K562 (cell line): ENCODE measurements around the gene BCL2A1. TPM values are rescaled to one million over a fixed set of nuclear protein-coding genes. Genes with fewer than 3 reads are reported as not detected.

ENCODE experiments used
- ATAC-seq: fragments of 200-7000 bp; cut with Tn5 transposase; 3 replicates; pipeline ENCODE4 v1.9.1; 2020; ENCODE audit warnings: moderate library complexity
- BruUV-seq: library from RNA; stranded (reverse); fragments of 400-500 nt; replicated peaks from 2 replicates; lab custom pipeline; 2021; lab: Mats Ljungman, UMichigan
- CTCF ChIA-PET: fragments of 300-600 bp; formaldehyde crosslinking; extraction: SDS; loops from one replicate; lab custom pipeline; 2021; ENCODE audit warnings: low intra/inter-chr PET ratio; lab: Yijun Ruan, JAX
- POLR2A ChIA-PET: fragments of 300-600, 350-650 bp; sonication (Branson Sonifier 250); formaldehyde crosslinking; extraction: SDS; loops from one replicate; lab custom pipeline; 2021; ENCODE audit warnings: antibody characterized with exemption, inconsistent platforms; lab: Yijun Ruan, JAX
- DNase-seq, 4 experiments: peaks; one replicate each; pipeline versions ENCODE4 v3.0.0 to v3.0.0-alpha.2; 2011 to 2018; ENCODE audit warnings: low spot score in 3 of 4, mixed read lengths in 3 of 4; ENCODE audit errors: extremely low read depth in 1 of 4
- FAIRE-seq: peaks from 2 replicates; lab custom pipeline; 2011; peaks lifted over from hg19 to GRCh38; lab: Jason Lieb, UNC
- H2AFZ ChIP-seq: 2 replicates; pipeline ENCODE4 v1.6.0; 2011; ENCODE audit warnings: low read depth, low read length, control low read depth, inconsistent platforms
- H3K27ac ChIP-seq: fragments of 200-600 bp; 3 replicates; pipeline ENCODE4 v1.8.0; 2011; ENCODE audit warnings: low read depth, mild to moderate bottlenecking, control low read depth, inconsistent platforms, low read length, moderate library complexity, mixed read lengths; ENCODE audit errors: extremely low read depth
- H3K27me3 ChIP-seq, 2 experiments: fragments of 300-600 bp in 1 of 2; 2 replicates in 1 of 2; 3 replicates in 1 of 2; pipeline versions ENCODE4 v1.6.0 to v1.8.0; 2011; ENCODE audit warnings: inconsistent platforms in 2 of 2, low read length in 2 of 2, mild to moderate bottlenecking in 1 of 2, mixed read lengths in 1 of 2, moderate library complexity in 1 of 2; ENCODE audit not compliant: control insufficient read depth in 2 of 2, insufficient read depth in 2 of 2
- H3K36me3 ChIP-seq: fragments of 300-600 bp; 3 replicates; pipeline ENCODE4 v1.8.0; 2011; ENCODE audit warnings: mild to moderate bottlenecking, low read length, inconsistent platforms; ENCODE audit not compliant: control insufficient read depth, insufficient read depth
- H3K4me1 ChIP-seq, 2 experiments: fragments of 200-600 bp in 1 of 2; replicated peaks in 1 of 2; 2 replicates in 1 of 2; 3 replicates in 1 of 2; pipeline versions ENCODE4 v1.5.1 to v1.8.0; 2011; ENCODE audit warnings: inconsistent platforms in 2 of 2, low read length in 2 of 2, mild to moderate bottlenecking in 1 of 2, mixed read lengths in 1 of 2, moderate library complexity in 1 of 2; ENCODE audit not compliant: control insufficient read depth in 2 of 2, insufficient read depth in 2 of 2
- H3K4me2 ChIP-seq: 2 replicates; pipeline ENCODE4 v1.6.1; 2011; ENCODE audit warnings: low read length, control low read depth, inconsistent platforms, mixed read lengths; ENCODE audit not compliant: insufficient read depth
- H3K4me3 ChIP-seq: fragments of 200-600 bp; sonication (generic), shearing (Covaris generic); 2 replicates; pipeline ENCODE4 v1.5.1; 2016; ENCODE audit warnings: control low read depth, inconsistent platforms
- H3K79me2 ChIP-seq: fragments of 200-600 bp; 3 replicates; pipeline ENCODE4 v1.8.0; 2011; ENCODE audit warnings: low read length, inconsistent platforms; ENCODE audit not compliant: control insufficient read depth, insufficient read depth
- H3K9ac ChIP-seq, 2 experiments: 2 replicates each; pipeline versions ENCODE4 v1.6.0 to v1.6.1; 2011; ENCODE audit warnings: low read depth in 2 of 2, low read length in 2 of 2, control low read depth in 1 of 2, inconsistent platforms in 1 of 2, mild to moderate bottlenecking in 1 of 2, mixed read lengths in 1 of 2; ENCODE audit not compliant: insufficient read depth in 1 of 2
- H3K9me1 ChIP-seq: one replicate; pipeline ENCODE4 v1.6.0; 2011; ENCODE audit warnings: inconsistent platforms, mild to moderate bottlenecking, low read length, moderate library complexity; ENCODE audit not compliant: control insufficient read depth, insufficient read depth
- H3K9me3 ChIP-seq: replicated peaks from 2 replicates; pipeline ENCODE4 v1.5.1; 2011; ENCODE audit warnings: low read depth, low read length, inconsistent platforms; ENCODE audit not compliant: control insufficient read depth, insufficient read depth
- H4K20me1 ChIP-seq: replicated peaks from 2 replicates; pipeline ENCODE4 v1.6.1; 2011; ENCODE audit warnings: low read length, inconsistent platforms, mixed read lengths; ENCODE audit not compliant: control insufficient read depth, insufficient read depth
- ADNP ChIP-seq: fragments of 200-800 bp; sonication (Bioruptor generic); IDR thresholded peaks from 2 replicates; pipeline ENCODE4 v1.6.1; 2016; ENCODE audit warnings: missing genetic modification characterization, missing compliant biosample characterization
- C11orf30 ChIP-seq: fragments of 450-650 bp; IDR thresholded peaks from 2 replicates; pipeline ENCODE4 v1.6.1; 2016; ENCODE audit warnings: low read depth, mild to moderate bottlenecking
- CBX8 ChIP-seq: fragments of 200-600 bp; sonication (generic); IDR thresholded peaks from 2 replicates; pipeline ENCODE4 v1.6.1; 2012; ENCODE audit warnings: borderline replicate concordance, mixed run types, low read depth, mild to moderate bottlenecking, moderate library complexity, mixed read lengths, low read length, control low read depth, inconsistent platforms; ENCODE audit not compliant: poor library complexity, severe bottlenecking; ENCODE audit errors: extremely low read depth
- CEBPB ChIP-seq: fragments of 450-650 bp; IDR thresholded peaks from 2 replicates; pipeline ENCODE4 v1.6.1; 2016; ENCODE audit warnings: missing genetic modification characterization, missing compliant biosample characterization
- HEY1 ChIP-seq: fragments of 250-450 bp; sonication (Bioruptor Pico); IDR thresholded peaks from 2 replicates; pipeline ENCODE4 v1.5.0; 2020; ENCODE audit warnings: mild to moderate bottlenecking, moderate library complexity, borderline replicate concordance
- L3MBTL2 ChIP-seq: fragments of 450-650 bp; IDR thresholded peaks from 2 replicates; pipeline ENCODE4 v1.6.1; 2016; ENCODE audit warnings: mild to moderate bottlenecking, moderate library complexity
- MAX ChIP-seq: sonication (generic); formaldehyde crosslinking; IDR thresholded peaks from 2 replicates; pipeline ENCODE4 v1.9.0; 2022; ENCODE audit warnings: mild to moderate bottlenecking, missing genetic modification reagents
- MEF2D ChIP-seq: conservative IDR thresholded peaks from 2 replicates; pipeline ENCODE4 v1.6.1; 2016; ENCODE audit warnings: low read depth, missing genetic modification characterization, missing compliant biosample characterization
- POLR2H ChIP-seq: IDR thresholded peaks from 2 replicates; pipeline ENCODE4 v1.6.1; 2016; ENCODE audit warnings: missing genetic modification characterization, low read depth, mild to moderate bottlenecking, control low read depth, missing compliant biosample characterization, moderate library complexity
- POU5F1 ChIP-seq: fragments of 150-350 bp; IDR thresholded peaks from 2 replicates; pipeline ENCODE4 v1.6.1; 2014; ENCODE audit warnings: borderline replicate concordance, low read length, low read depth, mild to moderate bottlenecking; ENCODE audit not compliant: partially characterized antibody
- SPI1 ChIP-seq: IDR thresholded peaks from 2 replicates; pipeline ENCODE4 v1.6.1; 2011; ENCODE audit warnings: low read depth, low read length, control low read depth, borderline replicate concordance
- ZFX ChIP-seq: sonication (generic); formaldehyde crosslinking; IDR thresholded peaks from 2 replicates; pipeline ENCODE4 v1.8.0; 2022; ENCODE audit warnings: mild to moderate bottlenecking, missing genetic modification reagents, moderate library complexity
- WGBS: fragments of 100-300 bp; shearing (Covaris generic); methylation state at CpG from one replicate; pipeline ENCODE4 v1.1.6; 2016; ENCODE audit warnings: low coverage, mixed read lengths; ENCODE audit not compliant: insufficient coverage; ENCODE audit errors: missing lambda C conversion rate; 5-methylcytosine and 5-hydroxymethylcytosine counted together
- in situ Hi-C: fragments of 300-500 bp; cut with MboI; formaldehyde crosslinking; loops from 4 replicates; pipeline ENCODE4 v1.15.0; 2018; ENCODE audit warnings: inconsistent platforms, mixed read lengths
- intact Hi-C: fragments of 100-400 bp; cut with micrococcal nuclease; formaldehyde crosslinking; loops from 2 replicates; pipeline ENCODE4 v1.14.2; 2022
- polyA plus RNA-seq, 8 experiments: library from polyadenylated mRNA; depleted of rRNA in 4 of 8; stranded (reverse) in 5 of 8; unstranded in 3 of 8; fragments of >200 nt; fragmentation: Nextera tagmentation in 2 of 8; fragmentation: Illumina TruSeq in 1 of 8; extraction: Ambion mirVana in 2 of 8; extraction: Trizol in 1 of 8; gene quantifications; 2 replicates each; pipeline versions ENCODE4 v1.2.1 to v1.2.3, GENCODE V29; 2011 to 2014; ENCODE audit warnings: inconsistent platforms in 1 of 8, missing spikeins in 1 of 8
- total RNA-seq, 7 experiments: library from RNA; depleted of rRNA in 6 of 7; stranded (reverse); fragments of >200 nt in 6 of 7; fragmentation: Illumina TruSeq in 2 of 7; extraction: Trizol in 2 of 7; gene quantifications; 2 replicates each; pipeline versions ENCODE4 v1.2.1 to v1.2.3, GENCODE V29; 2011 to 2021; ENCODE audit warnings: low replicate concordance in 1 of 7
- TF ChIP-seq, protein P1 (sequence below): sonication (generic); formaldehyde crosslinking; IDR thresholded peaks from 2 replicates; pipeline ENCODE4 v1.8.0; 2022; ENCODE audit warnings: missing genetic modification reagents, mild to moderate bottlenecking, moderate library complexity, borderline replicate concordance

Gene BCL2A1
- total and polyA plus RNA-seq, 9 of the 15 experiments (the other 6 are each of a cell fraction or from before 2014, with no cell fraction given) = 0.11 to 1.2 (median 0.25) TPM; not detected in 4

- ChIA-PET CTCF (no interaction called here), POLR2A (interaction anchor here (0.6 to 1.0 kb wide), 3 partner anchors 128 to 173 kb away, joined by 3 read pairs; no protein-coding TSS in a partner anchor)
- H2AFZ ChIP-seq = no peak overlapping the region
Observed at GRCh38 chr15:79981831-79982455, 10.9 kb upstream of the BCL2A1 start.

DNA sequence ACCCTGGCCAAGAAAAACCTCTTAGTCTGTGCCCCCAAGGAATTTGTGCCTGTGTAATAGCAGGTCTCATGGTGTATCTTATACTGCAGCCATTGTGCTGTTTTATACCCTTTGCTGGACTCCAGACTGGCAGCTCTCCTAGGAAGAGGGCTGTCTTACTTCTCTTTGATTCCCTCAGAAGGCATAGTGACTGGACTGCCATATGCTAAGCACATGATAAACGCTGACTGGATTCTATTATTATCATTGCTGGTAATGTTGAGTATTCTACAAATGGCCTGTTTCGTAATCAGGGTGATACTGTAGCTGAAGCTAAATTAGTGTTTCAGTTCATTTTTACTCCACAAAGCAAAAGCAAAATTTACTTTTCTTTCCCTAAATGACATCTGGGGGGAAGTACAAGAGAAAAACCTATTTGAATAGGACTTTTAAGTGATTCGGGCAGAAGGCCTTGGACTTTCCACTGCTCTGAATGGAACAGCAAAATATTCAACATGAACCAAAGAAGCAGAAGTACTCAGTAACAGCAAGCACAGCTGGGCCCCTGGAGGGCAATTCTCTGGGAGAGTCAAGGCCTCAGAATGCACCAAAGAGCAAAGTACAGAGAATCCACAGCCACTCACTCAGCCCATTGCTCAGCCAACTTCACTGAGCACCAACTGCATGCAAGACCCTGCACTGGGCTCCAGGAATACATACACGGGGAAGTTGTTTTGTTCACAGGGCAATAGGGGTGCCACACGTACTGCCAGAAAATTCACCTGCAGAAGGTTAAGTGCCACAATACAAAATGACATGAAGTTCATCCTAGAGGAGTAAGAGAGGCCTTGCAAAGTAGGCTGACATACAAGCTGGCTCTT, 7.9 kb upstream of the BCL2A1 start:
- no peaks in the 10 kb centered on the region for H4K20me1 ChIP-seq
- FAIRE-seq (no peak), ATAC-seq (peak; percentile 25), DNase-seq (no peak)
- no peaks in the 10 kb centered on the region for H3K9me1 ChIP-seq
- BruUV-seq = no TSS peak
- no peaks in the 10 kb centered on the region for H3K27me3 ChIP-seq
- 0 out of 4 replicates have a peak overlapping the region, but pooled peaks of 1 of the 2 experiments have one; percentile 19 for H3K9ac ChIP-seq
- peak overlapping the region; percentile 83 for H2AFZ ChIP-seq
- H3K4me1 ChIP-seq = peaks cover 4 to 30% of the 10 kb centered on the region in 2 experiments; a peak in 4 of 5 replicates
- H3K4me2 ChIP-seq = no peak overlapping the region; the same call in 1 of the 2 replicates
- ChIA-PET POLR2A (interaction anchor here (1.0 to 1.9 kb wide), 2 partner anchors 10 to 11 kb away, joined by 3 to 9 read pairs; no protein-coding TSS in a partner anchor), CTCF (no interaction called here)
- H3K36me3 ChIP-seq = no peaks in the 10 kb centered on the region
- intact Hi-C loops = no loop called here
- H3K27ac ChIP-seq = no peak overlapping the region; the same call in 2 of the 3 replicates
- 47% methylated on average over 5 of the region's 5 CpGs for WGBS
- H3K9me3 ChIP-seq = no peaks in the 10 kb centered on the region
- H3K4me3 ChIP-seq = no peak overlapping the region
- no peaks in the 10 kb centered on the region for H3K79me2 ChIP-seq
- in situ Hi-C loops = no loop called here
- TF ChIP-seq CEBPB (tag) (peak; percentile 91), POLR2H (tag) (no peak), MAX (CRISPR knock-in tag) (peak; percentile 27; the same call in 1 of the 2 replicates), C11orf30 (peak; percentile 52), CBX8 (no peak), ZFX (CRISPR knock-in tag) (peak; percentile 33; the same call in 1 of the 2 replicates), MEF2D (tag) (0 out of 2 replicates have a peak, but pooled peaks have one; percentile 46), L3MBTL2 (peak; percentile 58; the same call in 1 of the 2 replicates)
- TF ChIP-seq, protein P1, sequence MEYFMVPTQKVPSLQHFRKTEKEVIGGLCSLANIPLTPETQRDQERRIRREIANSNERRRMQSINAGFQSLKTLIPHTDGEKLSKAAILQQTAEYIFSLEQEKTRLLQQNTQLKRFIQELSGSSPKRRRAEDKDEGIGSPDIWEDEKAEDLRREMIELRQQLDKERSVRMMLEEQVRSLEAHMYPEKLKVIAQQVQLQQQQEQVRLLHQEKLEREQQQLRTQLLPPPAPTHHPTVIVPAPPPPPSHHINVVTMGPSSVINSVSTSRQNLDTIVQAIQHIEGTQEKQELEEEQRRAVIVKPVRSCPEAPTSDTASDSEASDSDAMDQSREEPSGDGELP = no peak

More at GRCh38 chr15:79981831-79982455, 10.9 kb upstream of the BCL2A1 start:
- no peak overlapping the region for H3K27ac ChIP-seq
- no peak overlapping the region for H3K9ac ChIP-seq
- H3K4me2 ChIP-seq = no peak overlapping the region
- in situ Hi-C loops (no loop called here), intact Hi-C loops (no loop called here)
- no peak for ATAC-seq
- no peaks in the 10 kb centered on the region for H3K36me3 ChIP-seq
- no peak for DNase-seq
- no peaks in the 10 kb centered on the region for H3K9me1 ChIP-seq
- no peak overlapping the region for H3K4me3 ChIP-seq
- H3K27me3 ChIP-seq = no peaks in the 10 kb centered on the region
- BruUV-seq = no TSS peak
- H3K9me3 ChIP-seq = no peaks in the 10 kb centered on the region
- H4K20me1 ChIP-seq = no peaks in the 10 kb centered on the region
- WGBS = 29% methylated on average over 7 of the region's 7 CpGs
- no peak for FAIRE-seq
- TF ChIP-seq SPI1 (peak; percentile 62; the same call in 1 of the 2 replicates), POU5F1 (no peak), ADNP (tag) (no peak), HEY1 (CRISPR knock-in tag) (no peak)
- H3K79me2 ChIP-seq = no peaks in the 10 kb centered on the region
- peaks cover 0 to 26% of the 10 kb centered on the region in 2 experiments; a peak in 4 of 5 replicates for H3K4me1 ChIP-seq
